ENCODE data around the gene PDCD6IP.

GRCh38 chr3:33823821-33824220 is 25.4 kb downstream of the PDCD6IP start:
- TF ChIP-seq, protein P1, sequence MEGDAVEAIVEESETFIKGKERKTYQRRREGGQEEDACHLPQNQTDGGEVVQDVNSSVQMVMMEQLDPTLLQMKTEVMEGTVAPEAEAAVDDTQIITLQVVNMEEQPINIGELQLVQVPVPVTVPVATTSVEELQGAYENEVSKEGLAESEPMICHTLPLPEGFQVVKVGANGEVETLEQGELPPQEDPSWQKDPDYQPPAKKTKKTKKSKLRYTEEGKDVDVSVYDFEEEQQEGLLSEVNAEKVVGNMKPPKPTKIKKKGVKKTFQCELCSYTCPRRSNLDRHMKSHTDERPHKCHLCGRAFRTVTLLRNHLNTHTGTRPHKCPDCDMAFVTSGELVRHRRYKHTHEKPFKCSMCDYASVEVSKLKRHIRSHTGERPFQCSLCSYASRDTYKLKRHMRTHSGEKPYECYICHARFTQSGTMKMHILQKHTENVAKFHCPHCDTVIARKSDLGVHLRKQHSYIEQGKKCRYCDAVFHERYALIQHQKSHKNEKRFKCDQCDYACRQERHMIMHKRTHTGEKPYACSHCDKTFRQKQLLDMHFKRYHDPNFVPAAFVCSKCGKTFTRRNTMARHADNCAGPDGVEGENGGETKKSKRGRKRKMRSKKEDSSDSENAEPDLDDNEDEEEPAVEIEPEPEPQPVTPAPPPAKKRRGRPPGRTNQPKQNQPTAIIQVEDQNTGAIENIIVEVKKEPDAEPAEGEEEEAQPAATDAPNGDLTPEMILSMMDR (IDR thresholded peaks at IDR 0.05) = no peak
- TF ChIP-seq ZFX (IDR thresholded peaks at IDR 0.05; ENCODE audit: borderline replicate concordance) = no peak
